T-helper 1 cell (primary cell): ENCODE data around the gene SYTL3.

Experiments used
- DNase-seq, 5 donors: peaks; one replicate each; pipeline ENCODE4 v3.0.0-alpha.2; 2012 to 2020

SYTL3 gene

GRCh38 chr6:158762787-158763433 is 113.1 kb downstream of the SYTL3 start:
- DNase-seq, result no peak

GRCh38 chr6:158763434-158764182 is 113.8 kb downstream of the SYTL3 start:
- no peak for DNase-seq

GRCh38 chr6:158764183-158764849 is 114.5 kb downstream of the SYTL3 start:
- DNase-seq, result no peak

GRCh38 chr6:158764926-158765325 is 115.1 kb downstream of the SYTL3 start:
- DNase-seq, result no peak

- DNase-seq, result no peak
Measured at GRCh38 chr6:158765499-158766068, 115.7 kb downstream of the SYTL3 start.

- DNase-seq, result no peak
Measured at GRCh38 chr6:158766621-158767455, 117.0 kb downstream of the SYTL3 start.

GRCh38 chr6:158767709-158768108 is 117.9 kb downstream of the SYTL3 start:
- no peak for DNase-seq

- no peak for DNase-seq
Measured at GRCh38 chr6:158768436-158768835, 118.6 kb downstream of the SYTL3 start.

- DNase-seq, result no peak
Measured at GRCh38 chr6:158769234-158769770, 119.4 kb downstream of the SYTL3 start.

GRCh38 chr6:158769771-158770432 is 120.0 kb downstream of the SYTL3 start:
- no peak for DNase-seq

- DNase-seq, result no peak
Measured at GRCh38 chr6:158770533-158771330, 120.9 kb downstream of the SYTL3 start.

GRCh38 chr6:158771399-158772152 is 121.7 kb downstream of the SYTL3 start:
- DNase-seq, result no peak

GRCh38 chr6:158772172-158772571 is 122.3 kb downstream of the SYTL3 start:
- DNase-seq, result no peak

GRCh38 chr6:158772851-158773371 is 123.1 kb downstream of the SYTL3 start:
- no peak for DNase-seq

GRCh38 chr6:158773581-158774449 is 124.0 kb downstream of the SYTL3 start:
- DNase-seq, result no peak

- DNase-seq, result no peak
Measured at GRCh38 chr6:158774717-158775449, 125.0 kb downstream of the SYTL3 start.

GRCh38 chr6:158775832-158776231 is 126.0 kb downstream of the SYTL3 start:
- no peak for DNase-seq

- DNase-seq, result no peak
Measured at GRCh38 chr6:158776737-158777136, 126.9 kb downstream of the SYTL3 start.
